CD4-positive, alpha-beta T cell treated with Interleukin-17A for 1 hour (primary cell): ENCODE measurements around the gene LCLAT1.

Experiments
- DNase-seq: peaks from one replicate; pipeline ENCODE4 v3.0.0-alpha.2; 2020

The LCLAT1 gene

GRCh38 chr2:30424231-30424630, 22.8 kb upstream of the LCLAT1 start:
- no peak for DNase-seq

- no peak for DNase-seq
Measured at GRCh38 chr2:30425326-30425725, 21.7 kb upstream of the LCLAT1 start.

GRCh38 chr2:30427606-30428347, 19.3 kb upstream of the LCLAT1 start:
- DNase-seq = no peak

GRCh38 chr2:30428348-30428662, 18.7 kb upstream of the LCLAT1 start:
- no peak for DNase-seq

GRCh38 chr2:30428827-30429461, 18.1 kb upstream of the LCLAT1 start:
- DNase-seq = no peak

- DNase-seq = no peak
Measured at GRCh38 chr2:30433541-30434299, 13.3 kb upstream of the LCLAT1 start.

- no peak for DNase-seq
Measured at GRCh38 chr2:30434708-30435107, 12.3 kb upstream of the LCLAT1 start.

- DNase-seq = no peak
Measured at GRCh38 chr2:30436859-30437435, 10.1 kb upstream of the LCLAT1 start.

GRCh38 chr2:30437809-30438548, 9.1 kb upstream of the LCLAT1 start:
- DNase-seq = no peak

- no peak for DNase-seq
Measured at GRCh38 chr2:30439296-30439695, 7.8 kb upstream of the LCLAT1 start.

GRCh38 chr2:30439879-30440278, 7.2 kb upstream of the LCLAT1 start:
- no peak for DNase-seq

GRCh38 chr2:30441023-30441422, 6.0 kb upstream of the LCLAT1 start:
- no peak for DNase-seq

GRCh38 chr2:30443081-30443480, 4.0 kb upstream of the LCLAT1 start:
- no peak for DNase-seq

- DNase-seq = no peak
Measured at GRCh38 chr2:30444273-30444672, 2.8 kb upstream of the LCLAT1 start.

- no peak for DNase-seq
Measured at GRCh38 chr2:30445266-30445821, 1.7 kb upstream of the LCLAT1 start.

GRCh38 chr2:30446602-30447148, 371 bp upstream of the LCLAT1 start:
- peak; percentile 43 for DNase-seq

GRCh38 chr2:30448308-30448707, 1.3 kb downstream of the LCLAT1 start:
- DNase-seq = peak; percentile 3

GRCh38 chr2:30448866-30449265, 1.8 kb downstream of the LCLAT1 start:
- no peak for DNase-seq

GRCh38 chr2:30450025-30450424, 3.0 kb downstream of the LCLAT1 start:
- no peak for DNase-seq

GRCh38 chr2:30453498-30453897, 6.5 kb downstream of the LCLAT1 start:
- DNase-seq = no peak

GRCh38 chr2:30454571-30454970, 7.5 kb downstream of the LCLAT1 start:
- no peak for DNase-seq

GRCh38 chr2:30455114-30455738, 8.2 kb downstream of the LCLAT1 start:
- no peak for DNase-seq
